Hepatic stellate cell (primary cell): ENCODE results near the gene ECI1.
"Not testable (repeated sequence)": the region's sequence is repeated elsewhere in the genome, so short reads cannot be mapped to it uniquely, and the experiment has no call there.

Source experiments
- DNase-seq: peaks from one replicate; pipeline ENCODE4 v3.0.0; 2011; ENCODE audit warnings: low spot score

Gene ECI1

DNA sequence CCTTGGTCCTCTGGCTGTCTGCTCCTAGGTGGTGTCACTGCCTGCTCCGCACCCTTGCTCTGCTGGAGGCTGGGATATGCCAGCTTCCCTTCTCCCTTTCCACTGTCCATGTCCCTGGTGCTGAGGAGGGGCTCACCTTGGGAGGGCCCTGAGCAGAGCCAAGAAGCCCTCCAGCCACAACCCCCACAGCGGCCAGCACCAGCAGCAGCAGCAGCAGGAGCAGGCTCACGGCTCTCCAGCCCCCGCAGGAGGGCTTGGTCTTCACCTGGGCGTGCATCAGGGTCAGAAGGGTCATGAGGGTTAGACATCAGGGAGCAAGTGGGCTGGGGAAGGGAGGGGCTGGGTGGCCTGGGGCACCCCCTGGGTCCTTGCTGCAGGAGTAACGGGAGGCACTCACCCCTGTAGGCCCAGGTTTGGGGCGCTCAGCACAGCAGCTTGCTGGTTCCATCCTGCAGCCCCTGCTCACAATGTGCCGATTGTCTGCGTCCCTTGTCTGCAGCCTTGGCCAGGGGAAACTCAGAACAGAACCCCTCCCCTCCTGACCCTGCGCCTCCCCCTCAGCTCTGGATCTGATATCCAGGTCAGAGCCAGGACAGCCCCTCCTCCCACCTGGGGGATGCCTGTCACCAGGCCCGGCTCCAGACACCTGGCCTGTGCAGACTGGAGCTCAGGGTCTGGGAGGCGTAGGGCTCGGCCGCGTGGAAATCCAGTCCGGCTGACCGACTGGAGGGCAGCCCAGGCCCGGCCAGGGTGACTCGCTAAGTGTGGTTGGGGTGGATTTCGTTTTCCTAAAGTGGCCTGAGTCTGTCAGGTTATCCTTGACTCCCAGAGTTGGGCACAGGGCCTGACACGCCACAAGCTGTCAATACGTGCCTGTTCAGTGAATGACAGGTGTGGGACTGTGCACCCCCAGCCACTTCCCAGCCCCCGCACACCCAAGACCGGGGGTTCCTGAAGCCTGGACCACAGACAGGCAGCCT is 40.7 kb downstream of the ECI1 start, which contains the start of gene BRICD5:
TSS of gene BRICD5 (minus strand) at position 478 of the 980 bp plus-strand sequence. CDS start at position 448, 30 bp downstream.
- DNase-seq: no peak

DNA sequence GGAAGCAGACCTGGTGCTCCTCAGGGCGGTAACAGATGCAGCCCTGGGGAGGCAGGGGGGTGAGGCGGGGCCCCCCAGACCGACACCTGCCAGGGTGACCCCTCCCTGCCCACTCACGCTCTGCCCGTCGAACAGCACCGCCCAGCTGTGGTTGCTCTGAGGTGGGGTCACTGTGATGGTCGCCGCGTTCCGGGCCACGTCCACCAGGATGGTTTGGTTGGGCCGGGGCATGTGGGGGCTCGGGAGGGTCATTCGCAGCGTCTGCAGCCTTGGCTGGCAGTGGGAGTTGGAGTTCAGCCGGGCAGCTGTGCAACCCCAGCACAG is 41.4 kb downstream of the ECI1 start:
- no peak for DNase-seq

GRCh38 chr16:2209258-2210008 is 42.0 kb downstream of the ECI1 start:
- DNase-seq: no peak

GRCh38 chr16:2208772-2209171 is 42.6 kb downstream of the ECI1 start:
- DNase-seq: no peak

GRCh38 chr16:2208308-2208707 is 43.1 kb downstream of the ECI1 start:
- DNase-seq: no peak

DNA sequence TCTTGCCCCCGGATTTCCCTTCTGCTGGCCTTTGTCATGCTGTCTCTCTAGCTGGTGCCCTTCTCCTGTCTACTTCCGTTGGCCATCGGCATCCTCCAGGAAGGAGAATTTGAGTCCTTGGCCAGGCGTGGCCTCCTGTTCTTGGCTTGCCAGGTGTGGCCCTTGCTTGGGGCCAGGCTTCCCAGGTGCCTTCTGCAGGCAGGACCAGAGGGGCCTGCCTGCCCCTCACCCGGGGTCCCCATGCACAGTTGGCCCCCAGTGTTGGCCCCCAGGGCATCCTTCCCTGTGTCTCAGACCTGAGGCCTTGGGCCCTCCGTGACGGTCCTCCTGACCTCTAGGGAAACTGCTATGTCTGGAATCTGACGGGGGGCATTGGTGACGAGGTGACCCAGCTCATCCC is 43.5 kb downstream of the ECI1 start:
- DNase-seq: no peak

GRCh38 chr16:2206780-2207433 is 44.5 kb downstream of the ECI1 start:
- DNase-seq: no peak

DNA sequence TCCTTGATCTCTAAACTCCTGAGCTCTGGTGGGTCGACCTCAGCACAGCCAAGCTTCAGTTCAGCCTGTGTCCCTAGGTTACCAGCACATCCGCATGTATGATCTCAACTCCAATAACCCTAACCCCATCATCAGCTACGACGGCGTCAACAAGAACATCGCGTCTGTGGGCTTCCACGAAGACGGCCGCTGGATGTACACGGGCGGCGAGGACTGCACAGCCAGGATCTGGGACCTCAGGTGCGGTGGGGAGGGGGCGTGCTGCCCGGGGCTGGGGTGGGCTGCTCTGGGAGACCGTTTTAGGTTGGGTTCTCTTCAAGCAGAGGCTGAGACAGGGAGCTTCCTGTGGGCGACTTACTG is 45.0 kb downstream of the ECI1 start:
- no peak for DNase-seq

- DNase-seq: no peak
Observed at GRCh38 chr16:2205967-2206313, 45.4 kb downstream of the ECI1 start.

DNA sequence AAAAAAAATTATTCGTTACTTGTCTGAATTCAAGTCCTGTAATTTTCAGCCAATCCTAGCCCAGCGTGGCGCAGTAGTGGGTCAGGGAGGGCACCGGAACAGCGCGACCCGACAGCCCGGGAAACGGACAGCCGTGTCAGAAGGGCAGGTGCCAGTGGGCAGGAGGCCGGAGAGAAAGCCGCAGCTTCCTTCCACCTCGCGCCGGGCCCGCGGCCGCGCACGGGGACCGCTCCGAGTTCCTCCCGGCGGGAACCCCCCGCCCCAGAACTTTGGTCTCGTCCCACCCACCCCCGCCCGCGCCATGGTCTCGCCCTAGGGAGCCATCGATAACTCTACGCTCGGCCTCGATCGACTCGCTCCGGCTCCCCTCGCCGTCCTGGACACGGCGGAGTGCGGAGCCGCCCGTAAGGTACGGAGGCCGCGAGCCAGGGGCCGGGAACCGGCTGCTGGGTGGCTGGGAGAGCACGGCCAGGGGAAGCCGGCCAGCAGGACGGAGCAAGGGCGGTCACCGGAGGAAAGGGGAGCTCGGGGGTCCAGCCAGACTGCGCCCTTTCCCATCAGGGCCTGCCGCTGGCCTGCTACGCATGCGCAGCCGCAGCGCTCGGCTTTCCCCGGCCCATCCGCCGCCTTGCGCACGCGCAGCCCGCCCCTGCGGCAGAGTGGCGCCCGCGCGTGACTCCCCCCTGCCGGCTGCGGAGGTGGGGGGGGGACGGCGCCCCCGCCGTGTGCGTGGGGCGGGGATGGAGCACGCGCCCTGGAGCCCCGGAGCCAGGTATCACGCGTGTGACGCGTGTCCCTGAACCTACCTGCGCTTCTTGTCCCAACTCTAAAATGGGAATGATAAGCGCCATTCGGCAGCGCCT is 46.1 kb downstream of the ECI1 start, which contains the start of gene MLST8:
TSS of gene MLST8 (plus strand) at position 351 of the 863 bp plus-strand sequence. CDS start 632 bp downstream, outside the sequence.
- peak; percentile 100 for DNase-seq

GRCh38 chr16:2204416-2205103 is 46.8 kb downstream of the ECI1 start:
- no peak for DNase-seq

GRCh38 chr16:2203119-2203688 is 48.2 kb downstream of the ECI1 start:
- DNase-seq: not testable (repeated sequence)

- no peak for DNase-seq
Observed at GRCh38 chr16:2200313-2200712, 51.1 kb downstream of the ECI1 start.

DNA sequence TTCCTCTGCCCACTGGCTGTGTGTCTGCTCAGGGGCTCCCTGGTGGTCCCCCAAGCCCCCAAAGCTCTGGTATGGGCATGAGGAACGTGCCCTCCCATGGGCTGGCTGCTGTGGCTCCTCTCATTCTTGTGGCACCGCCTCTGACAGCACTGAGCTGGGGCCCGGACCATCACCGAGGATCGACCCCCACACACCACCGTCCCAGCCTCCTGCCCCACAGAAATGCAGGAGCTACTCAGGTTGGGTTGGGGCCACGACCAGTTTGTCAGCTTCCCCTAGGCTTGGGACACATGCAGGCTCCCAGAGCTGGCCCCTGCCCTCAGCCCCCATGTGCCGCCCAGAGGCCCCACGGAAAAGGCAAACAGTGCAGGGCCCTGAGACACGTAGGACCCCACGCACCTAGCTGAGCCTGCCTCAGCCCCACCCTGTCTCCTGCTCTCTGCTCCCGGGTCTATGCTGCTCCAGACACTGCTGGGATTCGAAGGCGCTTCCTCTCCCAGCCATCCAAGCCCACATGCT is 51.7 kb downstream of the ECI1 start:
- DNase-seq: no peak

DNA sequence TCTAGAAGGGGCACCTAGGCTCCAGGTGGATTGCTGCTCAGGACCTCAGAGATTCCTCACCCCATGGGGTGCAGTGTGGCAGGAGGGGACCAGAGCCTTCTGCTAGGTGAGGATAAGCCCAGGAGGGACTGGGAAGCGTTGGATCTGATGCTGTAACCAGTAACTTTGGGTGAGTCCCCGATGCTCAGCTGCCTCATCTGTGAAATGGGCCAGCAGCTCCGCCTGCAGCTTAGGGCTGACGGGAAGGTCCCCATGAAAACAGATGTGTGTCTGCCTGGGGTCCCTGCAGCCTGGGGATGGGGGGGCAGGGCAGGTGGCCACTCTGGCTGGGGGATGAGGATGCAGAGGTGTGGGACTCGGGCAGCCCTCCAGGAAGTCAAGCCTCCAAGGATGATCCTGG is 52.3 kb downstream of the ECI1 start:
- no peak for DNase-seq

DNA sequence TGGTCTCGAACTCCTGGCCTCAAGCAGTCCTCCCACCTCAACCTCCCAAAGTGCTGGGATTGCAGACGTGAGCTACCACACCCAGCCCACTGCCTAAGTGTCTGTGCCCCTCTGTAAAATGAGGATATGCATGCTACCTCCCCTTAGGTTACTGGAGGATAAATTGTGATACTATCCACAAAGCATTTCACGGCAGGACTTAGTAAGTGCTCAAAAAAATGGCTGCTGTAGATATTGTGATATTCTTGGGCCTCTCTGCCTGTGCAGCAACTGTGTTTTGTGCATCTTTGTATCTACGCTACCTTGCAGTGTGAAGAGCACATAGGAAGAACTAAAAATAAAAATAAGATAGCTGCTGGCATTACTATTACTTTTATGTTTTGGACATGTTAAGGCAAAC is 53.1 kb downstream of the ECI1 start:
- DNase-seq: no peak

- no peak for DNase-seq
Observed at GRCh38 chr16:2197765-2198164, 53.6 kb downstream of the ECI1 start.

DNA sequence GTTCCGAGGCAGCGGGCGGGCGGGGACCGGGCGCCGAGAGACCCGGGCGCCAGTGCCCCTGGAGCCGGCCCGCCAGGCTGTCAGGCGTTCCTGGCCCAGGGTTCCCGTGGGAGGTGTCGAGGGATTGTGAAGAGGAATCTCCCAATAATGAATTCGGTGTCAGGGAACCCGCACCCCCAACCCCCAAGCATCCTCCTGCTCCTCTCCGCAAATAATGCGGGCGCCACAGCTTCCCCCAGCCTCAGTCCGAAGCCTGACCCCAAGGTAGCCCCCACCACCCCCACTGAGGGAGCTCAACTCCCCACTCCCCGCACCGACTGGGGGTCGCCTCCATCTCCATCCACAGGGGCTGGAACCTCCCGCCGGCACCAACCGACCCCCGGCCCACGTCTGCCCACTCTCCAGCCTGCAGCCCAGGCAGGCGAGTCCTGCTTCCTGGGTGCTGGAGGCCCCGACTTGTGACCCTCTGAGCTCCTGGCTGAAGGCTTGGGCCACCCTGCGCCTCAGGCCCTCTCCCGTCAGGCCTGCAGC is 54.3 kb downstream of the ECI1 start:
- no peak for DNase-seq

- peak; percentile 52 for DNase-seq
Observed at GRCh38 chr16:2196162-2196980, 55.0 kb downstream of the ECI1 start, which contains the start of gene CASKIN1. TSS of gene CASKIN1 (minus strand) at chr16:2196605. CDS start at chr16:2196432, 173 bp downstream.
